HL-60/S4 treated with phorbol 12-myristate 13-acetate at 8.2 ng/mL for 4 days and 3 days (cell line): ENCODE results near the gene MYCBP2.

Source experiments
- in situ Hi-C: fragments of 300-500 bp; cut with MboI; formaldehyde crosslinking; loops from 2 replicates; pipeline ENCODE4 v1.15.0; 2022; ENCODE audit warnings: low sequenced_read_pairs

MYCBP2 gene

DNA sequence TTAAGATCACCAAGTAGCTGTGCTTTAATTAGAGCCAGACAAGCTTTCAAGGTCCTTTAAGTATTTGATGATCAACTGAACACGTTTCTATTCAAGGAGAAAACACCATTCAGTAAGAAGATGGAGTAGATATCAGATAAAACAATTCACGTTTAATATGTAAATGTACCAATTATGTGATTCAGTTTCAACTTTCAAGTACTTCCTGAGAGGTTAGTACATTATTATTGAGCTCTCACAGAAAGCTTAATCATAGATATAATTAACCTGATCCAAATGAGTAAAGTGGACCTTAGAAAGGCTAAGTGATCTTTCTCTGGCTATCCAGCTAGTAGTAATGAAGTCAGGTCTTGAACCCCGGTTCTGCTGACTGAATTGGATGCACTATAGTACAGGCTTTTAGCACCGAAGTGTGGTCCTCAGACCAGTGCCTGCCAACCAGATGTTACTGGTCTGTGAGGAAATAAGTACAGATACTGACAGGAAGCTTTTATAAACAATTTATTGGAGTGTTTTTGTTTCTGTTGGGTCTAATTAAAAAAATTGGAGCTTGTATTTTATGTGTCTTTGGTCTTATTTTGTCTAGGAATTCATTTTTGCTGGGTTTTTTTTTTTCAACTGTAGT is 324.8 kb downstream of the MYCBP2 start:
- in situ Hi-C loops = no loop called here

DNA sequence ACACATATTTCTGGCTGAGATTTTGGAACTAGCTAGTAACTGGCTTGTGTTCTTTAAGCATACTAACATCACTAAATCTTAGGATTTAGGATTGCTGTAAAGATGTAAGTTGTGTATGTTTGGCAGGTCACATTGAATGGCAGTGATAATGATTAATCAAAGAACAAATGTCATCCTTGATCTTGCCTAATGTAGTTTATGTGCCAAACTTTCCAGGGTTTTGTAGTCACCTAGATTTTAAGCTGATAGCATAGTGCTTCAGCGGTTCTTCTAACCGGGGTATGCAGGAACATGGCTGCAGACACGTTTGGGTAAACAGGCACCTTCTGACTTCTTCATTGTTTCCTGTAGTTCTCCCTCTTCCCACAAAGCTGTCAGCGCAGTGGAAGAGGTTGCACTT is 325.4 kb downstream of the MYCBP2 start:
- in situ Hi-C loops = no loop called here

DNA sequence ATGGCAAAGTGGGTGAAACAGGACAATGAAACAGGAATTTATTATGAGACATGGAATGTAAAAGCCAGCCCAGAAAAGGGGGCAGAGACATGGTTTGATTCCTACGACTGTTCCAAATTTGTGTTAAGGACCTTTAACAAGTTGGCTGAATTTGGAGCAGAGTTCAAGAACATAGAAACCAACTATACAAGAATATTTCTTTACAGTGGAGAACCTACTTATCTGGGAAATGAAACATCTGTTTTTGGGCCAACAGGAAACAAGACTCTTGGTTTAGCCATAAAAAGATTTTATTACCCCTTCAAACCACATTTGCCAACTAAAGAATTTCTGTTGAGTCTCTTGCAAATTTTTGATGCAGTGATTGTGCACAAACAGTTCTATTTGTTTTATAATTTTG is 326.4 kb downstream of the MYCBP2 start:
- in situ Hi-C loops = no loop called here
